ENCODE data around the gene TMEM192. TPM values are rescaled to one million over a fixed set of nuclear protein-coding genes. Genes with fewer than 3 reads are reported as not detected.

TMEM192 gene
- 10 to 100 TPM; 11.5 to 31.2 (median 20.5) TPM for total RNA-seq

DNA sequence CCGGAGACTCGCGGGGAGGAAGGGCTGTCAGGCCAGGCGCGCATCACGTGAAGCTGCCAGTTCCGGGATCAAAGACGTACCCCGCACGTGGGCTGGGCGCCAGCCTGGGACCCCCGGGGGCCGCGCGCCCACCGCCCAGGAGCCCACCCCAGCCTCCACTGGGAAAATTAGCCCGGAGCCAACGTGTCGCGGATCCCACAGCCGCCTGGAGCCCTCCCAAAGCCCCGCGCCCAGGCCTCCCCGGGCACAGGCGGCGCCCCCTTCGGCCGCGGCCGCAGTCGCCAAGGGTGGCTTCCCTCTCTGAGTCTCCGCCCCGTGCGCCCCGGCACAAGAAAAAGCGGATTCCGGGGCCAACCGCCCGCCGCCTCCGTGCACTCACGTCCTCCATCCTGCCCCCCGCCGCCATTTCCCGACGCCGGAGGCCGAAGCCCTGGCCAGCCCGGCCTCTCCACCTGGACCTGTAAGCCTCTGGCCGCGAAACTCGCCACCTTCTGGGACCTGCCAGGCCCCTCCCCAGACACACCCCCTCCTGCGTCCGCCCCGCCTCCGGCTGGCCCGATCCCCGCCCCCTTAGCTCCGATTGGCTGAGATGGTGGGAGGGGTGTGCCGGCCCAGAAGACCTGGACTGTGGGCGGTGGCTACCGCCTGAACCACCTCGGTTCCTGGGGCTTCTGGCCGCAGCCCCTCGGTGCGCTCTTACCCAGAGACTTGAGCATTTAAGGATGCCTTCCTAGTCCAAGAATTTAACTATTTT, at the start of gene TMEM192:
Gene TMEM192 (minus strand): TSS at position 493 of the 754 bp plus-strand sequence. CDS start 87 bp downstream, at position 406.
- Histone ChIP-seq H3K27me3 (no peaks in the 10 kb centered on the region), H3K27ac (peak within 1 kb of the TSS; percentile 93 to 94), H3K9me3 (no peaks in the 10 kb centered on the region), H3K36me3 (no peaks in the 10 kb centered on the region), H3K4me3 (peak within 1 kb of the TSS; percentile 95 to 97 (median 96)), H3K4me1 (no peaks in the 10 kb centered on the region)
- peak; percentile 93 to 95 for DNase-seq (ENCODE audit: low spot score in 2 of 2)
- intact Hi-C loops (cut with DNase I; ENCODE audit: low total_unique reads): no loop called here
- TF ChIP-seq POLR2A (IDR thresholded peaks at IDR 0.05) (peak; percentile 79), POLR2AphosphoS5 (IDR thresholded peaks at IDR 0.05) (peak; percentile 2 to 64 (median 29))
- TF ChIP-seq, protein P1, sequence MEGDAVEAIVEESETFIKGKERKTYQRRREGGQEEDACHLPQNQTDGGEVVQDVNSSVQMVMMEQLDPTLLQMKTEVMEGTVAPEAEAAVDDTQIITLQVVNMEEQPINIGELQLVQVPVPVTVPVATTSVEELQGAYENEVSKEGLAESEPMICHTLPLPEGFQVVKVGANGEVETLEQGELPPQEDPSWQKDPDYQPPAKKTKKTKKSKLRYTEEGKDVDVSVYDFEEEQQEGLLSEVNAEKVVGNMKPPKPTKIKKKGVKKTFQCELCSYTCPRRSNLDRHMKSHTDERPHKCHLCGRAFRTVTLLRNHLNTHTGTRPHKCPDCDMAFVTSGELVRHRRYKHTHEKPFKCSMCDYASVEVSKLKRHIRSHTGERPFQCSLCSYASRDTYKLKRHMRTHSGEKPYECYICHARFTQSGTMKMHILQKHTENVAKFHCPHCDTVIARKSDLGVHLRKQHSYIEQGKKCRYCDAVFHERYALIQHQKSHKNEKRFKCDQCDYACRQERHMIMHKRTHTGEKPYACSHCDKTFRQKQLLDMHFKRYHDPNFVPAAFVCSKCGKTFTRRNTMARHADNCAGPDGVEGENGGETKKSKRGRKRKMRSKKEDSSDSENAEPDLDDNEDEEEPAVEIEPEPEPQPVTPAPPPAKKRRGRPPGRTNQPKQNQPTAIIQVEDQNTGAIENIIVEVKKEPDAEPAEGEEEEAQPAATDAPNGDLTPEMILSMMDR (IDR thresholded peaks at IDR 0.05): peak in 1 of 3 donors; percentile 37

DNA sequence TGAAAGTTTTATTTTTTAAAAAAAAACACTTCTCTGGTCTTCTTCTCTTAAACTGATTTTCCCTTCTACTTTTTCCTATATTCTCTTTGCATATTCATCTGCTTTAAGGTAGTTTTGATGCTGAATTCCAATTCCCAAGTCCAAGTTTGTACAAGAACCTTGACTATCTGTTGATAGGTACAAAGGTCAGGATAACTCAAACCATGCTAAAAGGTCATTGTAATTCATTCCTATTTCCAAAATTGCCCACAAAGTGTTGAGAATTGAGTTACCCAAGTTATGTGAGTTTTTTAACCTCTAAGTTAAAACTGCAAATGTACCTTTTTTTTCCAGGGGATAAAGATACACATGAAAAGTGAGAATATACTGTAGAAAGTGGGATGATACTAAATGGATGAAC, 46.1 kb upstream of the TMEM192 start:
- Histone ChIP-seq H3K4me1 (no peaks in the 10 kb centered on the region), H3K4me3 (no peak overlapping the region), H3K27me3 (no peaks in the 10 kb centered on the region), H3K36me3 (no peaks in the 10 kb centered on the region), H3K9me3 (peaks cover 0 to 14% of the 10 kb centered on the region in 2 donors), H3K27ac (no peak overlapping the region)
- no peak for DNase-seq (ENCODE audit: low spot score in 2 of 2)
- intact Hi-C loops (cut with DNase I; ENCODE audit: low total_unique reads): no loop called here
- TF ChIP-seq, protein P1 (IDR thresholded peaks at IDR 0.05): no peak
- TF ChIP-seq POLR2AphosphoS5 (IDR thresholded peaks at IDR 0.05): no peak
- TF ChIP-seq POLR2A (IDR thresholded peaks at IDR 0.05): no peak

DNA sequence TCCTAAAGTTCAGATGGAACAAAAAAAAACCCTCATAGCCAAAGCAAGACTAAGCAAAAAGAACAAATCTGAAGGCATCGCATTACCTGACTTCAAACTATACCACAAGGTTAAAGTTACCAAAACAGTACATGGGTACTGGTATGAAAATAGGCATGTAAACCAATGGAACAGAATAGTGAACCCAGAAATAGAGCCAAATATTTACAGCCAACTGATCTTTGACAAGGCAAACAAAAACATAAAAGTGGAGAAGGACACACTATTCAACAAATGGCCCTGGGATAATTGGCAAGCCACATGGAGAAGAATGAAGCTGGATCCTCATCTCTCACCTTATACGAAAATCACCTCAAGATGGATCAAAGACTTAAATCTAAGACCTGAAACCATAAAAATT, 44.2 kb upstream of the TMEM192 start:
- no peak overlapping the region for H3K4me3 ChIP-seq
- H3K9me3 ChIP-seq: peaks cover 0 to 14% of the 10 kb centered on the region in 2 donors
- peaks cover 0 to 5% of the 10 kb centered on the region in 2 donors for H3K4me1 ChIP-seq
- no peak overlapping the region for H3K27ac ChIP-seq
- intact Hi-C loops (cut with DNase I; ENCODE audit: low total_unique reads): no loop called here
- H3K27me3 ChIP-seq: no peaks in the 10 kb centered on the region
- no peaks in the 10 kb centered on the region for H3K36me3 ChIP-seq
- TF ChIP-seq POLR2AphosphoS5 (IDR thresholded peaks at IDR 0.05) (no peak), POLR2A (IDR thresholded peaks at IDR 0.05) (no peak)
- TF ChIP-seq, protein P1 (IDR thresholded peaks at IDR 0.05): no peak
- no peak for DNase-seq (ENCODE audit: low spot score in 2 of 2)

DNA sequence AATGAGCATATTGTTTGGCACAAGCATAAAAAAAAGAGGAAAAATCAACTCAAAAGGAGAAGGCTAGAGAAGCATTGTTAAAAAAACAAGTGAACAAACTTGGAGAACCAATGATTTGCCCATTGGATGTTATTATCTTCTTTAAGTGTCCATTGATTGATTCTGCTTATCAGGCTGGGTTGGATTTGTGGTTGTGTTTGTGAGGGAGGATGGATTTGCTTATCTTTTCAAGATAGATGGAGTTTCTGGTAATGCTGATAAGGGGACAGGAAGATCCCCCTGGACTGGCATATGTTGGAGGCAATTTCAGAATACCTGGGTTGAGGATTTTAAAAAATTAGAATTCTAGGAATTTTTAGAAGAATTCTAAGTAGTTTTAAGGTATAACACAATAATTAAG, 41.8 kb upstream of the TMEM192 start:
- H3K9me3 ChIP-seq: peaks cover 0 to 14% of the 10 kb centered on the region in 2 donors
- H3K4me1 ChIP-seq: peaks cover 0 to 5% of the 10 kb centered on the region in 2 donors
- H3K27me3 ChIP-seq: no peaks in the 10 kb centered on the region
- intact Hi-C loops (cut with DNase I; ENCODE audit: low total_unique reads): no loop called here
- no peak for DNase-seq (ENCODE audit: low spot score in 2 of 2)
- H3K36me3 ChIP-seq: no peaks in the 10 kb centered on the region
- H3K27ac ChIP-seq: no peak overlapping the region
- TF ChIP-seq, protein P1 (IDR thresholded peaks at IDR 0.05): no peak
- no peak for TF ChIP-seq POLR2AphosphoS5 (IDR thresholded peaks at IDR 0.05)
- no peak for TF ChIP-seq POLR2A (IDR thresholded peaks at IDR 0.05)
- H3K4me3 ChIP-seq: no peak overlapping the region

DNA sequence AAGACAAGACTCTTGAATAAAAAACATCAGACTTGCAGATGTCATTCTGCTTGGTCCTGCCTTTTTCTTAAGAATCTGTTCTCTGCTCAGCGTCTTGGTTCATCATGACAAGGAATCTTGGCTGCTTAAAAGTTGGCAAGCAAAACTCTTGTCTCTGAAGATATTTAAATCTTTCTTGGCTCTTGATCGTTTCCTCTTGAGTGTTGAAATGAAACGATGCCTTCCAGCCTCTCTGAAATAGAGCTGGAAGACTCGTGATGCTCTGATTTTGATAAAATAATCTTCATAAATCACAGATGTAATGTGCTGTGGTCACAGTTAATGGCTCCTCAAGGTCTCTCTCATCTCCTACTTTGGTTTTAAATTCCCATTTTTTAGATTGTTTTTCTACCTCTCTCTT, 39.9 kb upstream of the TMEM192 start:
- intact Hi-C loops (cut with DNase I; ENCODE audit: low total_unique reads): no loop called here
- no peaks in the 10 kb centered on the region for H3K27me3 ChIP-seq
- TF ChIP-seq POLR2A (IDR thresholded peaks at IDR 0.05) (no peak), POLR2AphosphoS5 (IDR thresholded peaks at IDR 0.05) (no peak)
- TF ChIP-seq, protein P1 (IDR thresholded peaks at IDR 0.05): no peak
- no peak overlapping the region for H3K4me3 ChIP-seq
- peaks cover 0 to 5% of the 10 kb centered on the region in 2 donors for H3K4me1 ChIP-seq
- no peak for DNase-seq (ENCODE audit: low spot score in 2 of 2)
- H3K9me3 ChIP-seq: peaks cover 0 to 9% of the 10 kb centered on the region in 2 donors
- no peak overlapping the region for H3K27ac ChIP-seq
- H3K36me3 ChIP-seq: no peaks in the 10 kb centered on the region
